Astrocyte (in vitro differentiated cells and primary cell): ENCODE data around the gene TTYH3.

Experiments
- EZH2 ChIP-seq: IDR thresholded peaks from 2 replicates; pipeline ENCODE4 v1.6.1; 2012; ENCODE audit warnings: mild to moderate bottlenecking, low read length, inconsistent platforms; ENCODE audit not compliant: insufficient read depth
- TF ChIP-seq, protein P1 (sequence below): IDR thresholded peaks from 2 replicates; pipeline ENCODE4 v1.5.1; 2011; ENCODE audit warnings: low read depth, mild to moderate bottlenecking, inconsistent platforms, low read length, moderate library complexity; ENCODE audit not compliant: insufficient read depth

DNA sequence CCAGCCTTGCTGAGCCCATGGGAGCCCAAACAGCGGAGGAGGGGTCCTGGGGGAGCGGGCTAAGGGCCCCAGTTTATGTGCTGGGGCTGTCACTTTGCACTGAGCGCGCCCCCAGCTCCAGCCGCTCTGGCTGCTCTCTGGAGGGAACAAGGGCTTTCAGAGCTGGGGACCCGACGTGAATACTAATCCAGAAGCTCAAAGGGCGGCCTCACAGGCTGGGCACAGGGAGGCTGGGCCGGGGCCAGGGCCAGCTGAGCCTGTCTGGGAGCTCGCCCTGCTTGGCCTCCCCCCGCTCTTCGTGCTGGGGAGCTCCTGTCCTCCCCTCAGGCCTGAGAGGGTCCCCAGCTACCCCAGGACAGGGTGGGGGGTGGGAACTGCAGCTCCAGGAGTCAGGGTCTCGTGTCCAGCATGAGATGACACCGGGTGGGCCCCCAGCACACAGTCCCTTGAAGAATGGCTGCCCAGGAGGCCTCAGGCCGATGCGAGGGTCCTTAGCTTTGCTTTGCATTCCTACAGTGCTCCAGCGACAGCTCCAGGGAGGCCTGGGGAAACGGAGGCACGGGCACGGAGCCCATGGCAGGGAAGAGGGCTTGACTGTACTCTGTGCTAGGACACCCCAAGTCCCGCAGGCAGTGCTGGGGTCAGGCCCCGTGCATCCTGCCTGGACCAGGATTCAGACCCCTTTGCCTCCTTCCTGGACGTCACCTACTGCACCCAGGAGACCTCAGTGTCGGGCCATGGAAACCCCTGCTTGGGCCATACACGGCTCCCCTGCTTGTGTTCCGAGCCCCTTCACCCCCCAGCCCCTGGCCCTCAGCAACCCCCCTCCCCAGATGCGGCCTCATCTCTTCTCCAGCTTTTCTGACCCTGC is 50.4 kb downstream of the TTYH3 start:
- TF ChIP-seq, protein P1, sequence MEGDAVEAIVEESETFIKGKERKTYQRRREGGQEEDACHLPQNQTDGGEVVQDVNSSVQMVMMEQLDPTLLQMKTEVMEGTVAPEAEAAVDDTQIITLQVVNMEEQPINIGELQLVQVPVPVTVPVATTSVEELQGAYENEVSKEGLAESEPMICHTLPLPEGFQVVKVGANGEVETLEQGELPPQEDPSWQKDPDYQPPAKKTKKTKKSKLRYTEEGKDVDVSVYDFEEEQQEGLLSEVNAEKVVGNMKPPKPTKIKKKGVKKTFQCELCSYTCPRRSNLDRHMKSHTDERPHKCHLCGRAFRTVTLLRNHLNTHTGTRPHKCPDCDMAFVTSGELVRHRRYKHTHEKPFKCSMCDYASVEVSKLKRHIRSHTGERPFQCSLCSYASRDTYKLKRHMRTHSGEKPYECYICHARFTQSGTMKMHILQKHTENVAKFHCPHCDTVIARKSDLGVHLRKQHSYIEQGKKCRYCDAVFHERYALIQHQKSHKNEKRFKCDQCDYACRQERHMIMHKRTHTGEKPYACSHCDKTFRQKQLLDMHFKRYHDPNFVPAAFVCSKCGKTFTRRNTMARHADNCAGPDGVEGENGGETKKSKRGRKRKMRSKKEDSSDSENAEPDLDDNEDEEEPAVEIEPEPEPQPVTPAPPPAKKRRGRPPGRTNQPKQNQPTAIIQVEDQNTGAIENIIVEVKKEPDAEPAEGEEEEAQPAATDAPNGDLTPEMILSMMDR, result no peak
- TF ChIP-seq EZH2, result peak; percentile 4
